Measurements from ENCODE around the gene USO1. TPM values are rescaled to one million over a fixed set of nuclear protein-coding genes. Genes with fewer than 3 reads are reported as not detected.

USO1 gene
- total RNA-seq, 3 donors from 2014 or later (not counting 1 experiment from before 2014, with no cell fraction given): 29.7 to 38.4 (median 32.2) TPM

DNA sequence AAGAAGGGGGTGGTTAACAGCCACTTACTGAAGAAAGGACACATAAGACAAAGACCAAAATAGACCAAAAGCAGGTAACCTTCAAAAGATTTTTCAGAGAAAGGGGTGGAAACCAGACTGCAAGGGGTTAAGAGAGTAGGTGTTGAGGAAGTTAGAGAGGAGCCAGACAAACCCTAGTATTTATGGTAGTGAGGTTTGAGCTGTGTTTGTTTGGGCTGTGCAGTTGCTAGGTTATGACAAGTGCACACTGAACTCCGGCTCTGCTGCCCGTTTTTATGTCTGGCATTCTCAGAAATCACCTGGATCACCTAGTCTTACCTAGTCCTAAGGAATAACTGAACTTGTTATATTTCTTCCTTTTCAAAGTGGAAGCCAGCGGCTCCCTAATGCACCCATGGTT, 28.3 kb upstream of the USO1 start:
- H3K27me3 Mint-ChIP-seq (ENCODE audit: low read depth in 2 of 2): no peaks in the 10 kb centered on the region
- no peak overlapping the region for H3K4me3 Mint-ChIP-seq
- H3K9me3 Mint-ChIP-seq: no peaks in the 10 kb centered on the region
- ATAC-seq (peak in 2 of 3 donors; percentile 49 to 63), DNase-seq (peak in 1 of 2 donors; percentile 80)
- H3K36me3 Mint-ChIP-seq: no peaks in the 10 kb centered on the region
- TF ChIP-seq, protein P1, sequence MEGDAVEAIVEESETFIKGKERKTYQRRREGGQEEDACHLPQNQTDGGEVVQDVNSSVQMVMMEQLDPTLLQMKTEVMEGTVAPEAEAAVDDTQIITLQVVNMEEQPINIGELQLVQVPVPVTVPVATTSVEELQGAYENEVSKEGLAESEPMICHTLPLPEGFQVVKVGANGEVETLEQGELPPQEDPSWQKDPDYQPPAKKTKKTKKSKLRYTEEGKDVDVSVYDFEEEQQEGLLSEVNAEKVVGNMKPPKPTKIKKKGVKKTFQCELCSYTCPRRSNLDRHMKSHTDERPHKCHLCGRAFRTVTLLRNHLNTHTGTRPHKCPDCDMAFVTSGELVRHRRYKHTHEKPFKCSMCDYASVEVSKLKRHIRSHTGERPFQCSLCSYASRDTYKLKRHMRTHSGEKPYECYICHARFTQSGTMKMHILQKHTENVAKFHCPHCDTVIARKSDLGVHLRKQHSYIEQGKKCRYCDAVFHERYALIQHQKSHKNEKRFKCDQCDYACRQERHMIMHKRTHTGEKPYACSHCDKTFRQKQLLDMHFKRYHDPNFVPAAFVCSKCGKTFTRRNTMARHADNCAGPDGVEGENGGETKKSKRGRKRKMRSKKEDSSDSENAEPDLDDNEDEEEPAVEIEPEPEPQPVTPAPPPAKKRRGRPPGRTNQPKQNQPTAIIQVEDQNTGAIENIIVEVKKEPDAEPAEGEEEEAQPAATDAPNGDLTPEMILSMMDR (IDR thresholded peaks at IDR 0.05): no peak
- no peaks in the 10 kb centered on the region for H3K9me3 ChIP-seq (ENCODE audit: control insufficient read depth, insufficient read depth, low read length)
- no peak overlapping the region for H3K4me3 ChIP-seq (ENCODE audit: low read length)
- intact Hi-C loops (cut with micrococcal nuclease): no loop called here
- WGBS (ENCODE audit: insufficient coverage): 57% methylated on average over 3 of the region's 3 CpGs
- H3K27ac Mint-ChIP-seq: peak overlapping the region; percentile 47 to 88
- H3K4me1 ChIP-seq (ENCODE audit: control insufficient read depth, insufficient read depth, low read length): peaks cover 9% of the 10 kb centered on the region
- H3K4me1 Mint-ChIP-seq: peaks cover 19% of the 10 kb centered on the region in 2 donors
- H3K36me3 ChIP-seq (ENCODE audit: control insufficient read depth, insufficient read depth, low read length): no peaks in the 10 kb centered on the region
- no peak overlapping the region for H3K27ac ChIP-seq (ENCODE audit: low read length)
- H3K27me3 ChIP-seq (ENCODE audit: control insufficient read depth, insufficient read depth, low read length): no peaks in the 10 kb centered on the region

DNA sequence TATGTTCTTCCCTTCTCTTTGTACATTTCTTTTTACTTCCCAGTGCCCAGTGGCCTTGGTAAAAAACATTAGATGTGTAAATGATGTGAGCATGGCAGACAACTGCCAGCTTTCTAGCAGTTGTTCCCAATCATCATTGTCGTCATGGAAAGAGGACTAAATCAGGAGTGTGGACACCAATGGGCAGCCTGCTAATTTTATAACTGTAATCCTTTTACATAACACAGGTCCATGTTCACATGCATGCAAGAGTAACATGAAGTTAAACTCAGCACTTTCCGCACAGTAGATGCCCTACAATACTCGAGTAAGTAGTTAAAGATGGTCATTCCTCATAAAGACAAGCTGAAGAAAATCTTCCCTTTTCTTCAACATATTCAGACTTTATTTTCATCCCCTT, 27.8 kb upstream of the USO1 start:
- Mint-ChIP-seq H3K36me3 (no peaks in the 10 kb centered on the region), H3K27me3 (ENCODE audit: low read depth in 2 of 2) (no peaks in the 10 kb centered on the region), H3K27ac (peak overlapping the region; percentile 47 to 88), H3K4me1 (peaks cover 19% of the 10 kb centered on the region in 2 donors), H3K4me3 (no peak overlapping the region), H3K9me3 (no peaks in the 10 kb centered on the region)
- Histone ChIP-seq H3K9me3 (ENCODE audit: control insufficient read depth, insufficient read depth, low read length) (no peaks in the 10 kb centered on the region), H3K4me1 (ENCODE audit: control insufficient read depth, insufficient read depth, low read length) (peaks cover 9% of the 10 kb centered on the region), H3K36me3 (ENCODE audit: control insufficient read depth, insufficient read depth, low read length) (no peaks in the 10 kb centered on the region), H3K4me3 (ENCODE audit: low read length) (no peak overlapping the region), H3K27ac (ENCODE audit: low read length) (no peak overlapping the region), H3K27me3 (ENCODE audit: control insufficient read depth, insufficient read depth, low read length) (no peaks in the 10 kb centered on the region)
- DNase-seq (no peak), ATAC-seq (no peak)
- TF ChIP-seq, protein P1 (IDR thresholded peaks at IDR 0.05): no peak
- intact Hi-C loops (cut with micrococcal nuclease): no loop called here
- WGBS (ENCODE audit: insufficient coverage): 96% methylated on average over 3 of the region's 3 CpGs

DNA sequence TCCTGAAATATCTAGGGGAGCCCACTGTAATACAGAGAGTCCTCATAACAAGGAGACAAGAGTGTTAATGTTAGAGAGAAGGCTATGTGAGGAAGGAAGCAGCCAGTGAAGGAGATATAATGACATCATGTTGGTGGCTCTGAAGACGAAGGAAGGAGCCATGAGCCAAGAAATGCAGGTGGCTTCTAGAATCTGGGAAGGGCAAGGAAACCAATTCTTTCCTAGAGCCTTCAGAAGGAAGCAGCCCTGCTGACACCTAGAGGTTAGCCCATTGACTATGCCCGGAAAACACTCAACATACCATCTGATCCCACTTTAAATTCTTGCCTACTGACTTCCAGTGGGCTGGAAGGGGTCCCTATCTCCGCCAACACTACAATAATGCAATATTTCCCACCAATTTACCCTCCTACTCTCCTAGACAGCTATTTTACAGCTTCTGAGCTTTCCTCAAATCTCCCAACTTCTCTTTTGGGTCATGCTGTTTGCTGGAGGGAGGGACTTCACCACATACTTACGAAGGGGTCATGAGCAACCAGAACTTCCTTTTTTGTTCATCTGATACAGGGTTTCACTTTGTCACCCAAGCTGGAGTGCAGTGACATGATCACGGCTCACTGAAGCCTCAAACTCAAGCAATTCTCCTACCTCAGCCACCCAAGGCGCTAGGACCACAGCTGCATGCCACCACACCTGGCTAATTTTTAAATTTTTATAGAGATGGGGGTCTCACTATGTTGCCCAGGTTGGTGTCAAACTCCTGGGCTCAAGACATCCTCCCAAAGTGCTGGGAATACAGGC, 26.0 kb upstream of the USO1 start:
- ATAC-seq (peak; percentile 81 to 88 (median 82)), DNase-seq (peak in 1 of 2 donors; percentile 56)
- peaks cover 19% of the 10 kb centered on the region in 2 donors for H3K4me1 Mint-ChIP-seq
- intact Hi-C loops (cut with micrococcal nuclease): no loop called here
- TF ChIP-seq, protein P1 (IDR thresholded peaks at IDR 0.05): no peak
- peak overlapping the region; percentile 83 for H3K27ac ChIP-seq (ENCODE audit: low read length)
- no peaks in the 10 kb centered on the region for H3K36me3 ChIP-seq (ENCODE audit: control insufficient read depth, insufficient read depth, low read length)
- 32% methylated on average over 5 of the region's 6 CpGs for whole genome bisulfite sequencing (ENCODE audit: insufficient coverage)
- H3K27ac Mint-ChIP-seq: peak overlapping the region; percentile 88
- H3K27me3 Mint-ChIP-seq (ENCODE audit: low read depth in 2 of 2): no peaks in the 10 kb centered on the region
- H3K9me3 ChIP-seq (ENCODE audit: control insufficient read depth, insufficient read depth, low read length): no peaks in the 10 kb centered on the region
- no peaks in the 10 kb centered on the region for H3K36me3 Mint-ChIP-seq
- no peaks in the 10 kb centered on the region for H3K27me3 ChIP-seq (ENCODE audit: control insufficient read depth, insufficient read depth, low read length)
- H3K9me3 Mint-ChIP-seq: no peaks in the 10 kb centered on the region
- peaks cover 9% of the 10 kb centered on the region for H3K4me1 ChIP-seq (ENCODE audit: control insufficient read depth, insufficient read depth, low read length)
- peak overlapping the region; percentile 62 for H3K4me3 Mint-ChIP-seq
- H3K4me3 ChIP-seq (ENCODE audit: low read length): no peak overlapping the region

DNA sequence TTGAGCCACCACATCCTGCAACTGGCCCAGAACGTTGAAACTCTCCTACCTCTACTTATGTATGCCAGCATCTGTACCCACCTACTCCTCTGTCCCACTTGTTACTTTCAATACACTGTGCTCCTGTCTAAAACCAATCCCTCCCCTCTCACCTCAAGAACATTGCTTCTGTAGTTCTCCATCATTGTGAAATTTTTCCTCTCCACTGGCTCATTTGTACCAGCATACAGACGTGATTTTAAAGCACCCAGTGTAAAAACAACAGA, 25.5 kb upstream of the USO1 start:
- H3K36me3 ChIP-seq (ENCODE audit: control insufficient read depth, insufficient read depth, low read length): no peaks in the 10 kb centered on the region
- TF ChIP-seq, protein P1 (IDR thresholded peaks at IDR 0.05): no peak
- H3K9me3 Mint-ChIP-seq: no peaks in the 10 kb centered on the region
- H3K27me3 Mint-ChIP-seq (ENCODE audit: low read depth in 2 of 2): no peaks in the 10 kb centered on the region
- H3K27ac Mint-ChIP-seq: peak overlapping the region; percentile 88
- 20% methylated on average over 2 of the region's 2 CpGs for WGBS (ENCODE audit: insufficient coverage)
- no peak overlapping the region for H3K4me3 ChIP-seq (ENCODE audit: low read length)
- H3K4me1 Mint-ChIP-seq: peaks cover 19% of the 10 kb centered on the region in 2 donors
- H3K4me3 Mint-ChIP-seq: peak overlapping the region; percentile 62
- H3K9me3 ChIP-seq (ENCODE audit: control insufficient read depth, insufficient read depth, low read length): no peaks in the 10 kb centered on the region
- peak overlapping the region; percentile 83 for H3K27ac ChIP-seq (ENCODE audit: low read length)
- intact Hi-C loops (cut with micrococcal nuclease): no loop called here
- no peaks in the 10 kb centered on the region for H3K27me3 ChIP-seq (ENCODE audit: control insufficient read depth, insufficient read depth, low read length)
- ATAC-seq (peak; percentile 49 to 62 (median 53)), DNase-seq (no peak)
- no peaks in the 10 kb centered on the region for H3K36me3 Mint-ChIP-seq
- H3K4me1 ChIP-seq (ENCODE audit: control insufficient read depth, insufficient read depth, low read length): peaks cover 9% of the 10 kb centered on the region

Data from natural killer cell (primary cell).